Upper lobe of left lung (tissue), 6 donors: ENCODE results near the gene NCR2. TPM values are rescaled to one million over a fixed set of nuclear protein-coding genes. Genes with fewer than 3 reads are reported as not detected.

Experiments
- ATAC-seq, 2 donors: fragments of 200-7000 bp; cut with Tn5 transposase; one replicate each; pipeline ENCODE4 v1.9.1; 2022; ENCODE audit warnings: mild to moderate bottlenecking in 2 of 2, moderate library complexity in 2 of 2; ENCODE audit not compliant: low FRiP score in 2 of 2
- DNase-seq, 2 donors: peaks; one replicate each; pipeline ENCODE4 v3.0.0-alpha.2; 2019 to 2020
- H3K27ac ChIP-seq, 4 donors: fragments of 200-600 bp; sonication (generic); one replicate each; pipeline ENCODE4 v1.5.1; 2016 to 2019
- H3K27me3 ChIP-seq, 4 donors: fragments of 200-600 bp; sonication (generic); one replicate each; pipeline ENCODE4 v1.5.1; 2017 to 2019
- H3K36me3 ChIP-seq, 4 donors: fragments of 200-600 bp; sonication (generic); one replicate each; pipeline ENCODE4 v1.5.1; 2016 to 2019
- H3K4me1 ChIP-seq, 4 donors: fragments of 200-600 bp; sonication (generic); one replicate each; pipeline ENCODE4 v1.5.1; 2018 to 2019
- H3K4me3 ChIP-seq, 4 donors: fragments of 200-600 bp; sonication (generic); one replicate each; pipeline ENCODE4 v1.5.1; 2017 to 2019; ENCODE audit warnings: mild to moderate bottlenecking in 2 of 4, moderate library complexity in 1 of 4
- H3K9me3 ChIP-seq, 4 donors: fragments of 200-600 bp; sonication (generic); one replicate each; pipeline ENCODE4 v1.5.1; 2018 to 2019
- CTCF ChIP-seq, 6 experiments: fragments of 450-650 bp in 4 of 6; fragments of 200-600 bp in 2 of 6; sonication (generic) in 2 of 6; IDR thresholded peaks; one replicate each; pipeline ENCODE4 v1.5.1; 2016 to 2019; ENCODE audit warnings: antibody characterized with exemption in 6 of 6
- EP300 ChIP-seq, 4 donors: sonication (generic); formaldehyde crosslinking; IDR thresholded peaks; one replicate each; pipeline ENCODE4 v1.5.1; 2017; ENCODE audit warnings: antibody characterized with exemption in 4 of 4, control low read depth in 2 of 4
- POLR2A ChIP-seq, 4 donors: fragments of 450-650 bp; IDR thresholded peaks; one replicate each; pipeline ENCODE4 v1.5.1; 2016 to 2017; ENCODE audit warnings: antibody characterized with exemption in 4 of 4, mild to moderate bottlenecking in 2 of 4
- POLR2AphosphoS5 ChIP-seq, 2 donors: sonication (generic); formaldehyde crosslinking; IDR thresholded peaks; one replicate each; pipeline ENCODE4 v1.5.1; 2017; ENCODE audit warnings: antibody characterized with exemption in 2 of 2
- WGBS, 2 donors: methylation state at CpG; one replicate each; pipeline ENCODE4 v1.1.5; 2017 to 2018; 5-methylcytosine and 5-hydroxymethylcytosine counted together
- small RNA-seq, 4 donors: library from RNA; depleted of rRNA; stranded (forward); fragments of <200 nt; gene quantifications; one replicate each; pipeline ENCODE3, GENCODE V24; 2016
- total RNA-seq, 6 donors: library from RNA; depleted of rRNA in 4 of 6; stranded (reverse); fragments of >200 nt in 4 of 6; gene quantifications; one replicate each; pipeline versions ENCODE4 v1.1.0 to v1.2.1, GENCODE V29; 2016 to 2021
- donor health status: DM: no; HTN: no; CAD: no; lungs with moderate emphysema.
- donor health status: DM: no; HTN: yes; CAD: no; lungs with severe emphysema.

NCR2 gene
- total RNA-seq, 6 donors from 2014 or later, result not detected

- Histone ChIP-seq H3K36me3 (no peaks in the 10 kb centered on the region), H3K4me3 (no peak overlapping the region), H3K9me3 (peaks cover 0 to 7% (median 6%) of the 10 kb centered on the region in 4 donors), H3K27me3 (no peaks in the 10 kb centered on the region), H3K4me1 (no peaks in the 10 kb centered on the region), H3K27ac (no peak overlapping the region)
- WGBS, 2 donors, result 88 to 89% methylated on average over 5 of the region's 5 CpGs
- DNase-seq (no peak), ATAC-seq (no peak)
- no peak for TF ChIP-seq POLR2AphosphoS5 (IDR thresholded peaks at IDR 0.05)
- no peak for TF ChIP-seq EP300 (IDR thresholded peaks at IDR 0.05)
- TF ChIP-seq POLR2A (IDR thresholded peaks at IDR 0.05), result no peak
- no peak for TF ChIP-seq CTCF (IDR thresholded peaks at IDR 0.05)
These were observed 64.0 kb downstream of the NCR2 start for GRCh38 chr6:41399424-41399823.

Small RNA genes lying within 50 kb of the gene (small RNA-seq; reads per million reads assigned to genes)
- 0 reads per million in 4 donors for gene RNU6-643P

Other genes starting within 250 kb of the NCR2 start
- gene TREML1, start 181.3 kb upstream of the NCR2 start, total RNA-seq, result 1 to 10 TPM in 4 of 6 donors, not detected in 2; 2.6 to 6.3 (median 4.4) TPM
- 10 to 100 TPM in 5 of 6 donors, 1 to 10 TPM in 1; 6.5 to 66.6 (median 41.0) TPM for gene TREM2, start 172.5 kb upstream of the NCR2 start, total RNA-seq
- 1 to 10 TPM in 4 of 6 donors, under 1 TPM in 1, not detected in 1; 0.67 to 2.3 (median 1.5) TPM for gene TREML2, start 134.5 kb upstream of the NCR2 start, total RNA-seq
- not detected for gene TREML4, start 107.3 kb upstream of the NCR2 start, total RNA-seq
- gene TREM1, start 48.9 kb upstream of the NCR2 start, total RNA-seq, result 100 to 1,000 TPM in 4 of 6 donors, 10 to 100 TPM in 2; 52.8 to 168 (median 115) TPM
- gene FOXP4, start 210.8 kb downstream of the NCR2 start, total RNA-seq, result 10 to 100 TPM; 21.0 to 52.2 (median 27.7) TPM